Epithelial cell of proximal tubule (primary cell): ENCODE data around the gene PIK3R1. TPM values are rescaled to one million over a fixed set of nuclear protein-coding genes. Genes with fewer than 3 reads are reported as not detected.
"Not testable (repeated sequence)": the region's sequence is repeated elsewhere in the genome, so short reads cannot be mapped to it uniquely, and the experiment has no call there.

ENCODE experiments used
- DNase-seq: peaks from one replicate; pipeline ENCODE4 v3.0.0-alpha.2; 2011; ENCODE audit warnings: low read depth
- H3K4me3 ChIP-seq: 2 replicates; pipeline ENCODE4 v1.5.1; 2011; ENCODE audit warnings: low read depth, mild to moderate bottlenecking, low read length
- total RNA-seq: library from RNA; depleted of rRNA; stranded (reverse); fragments of >200 nt; gene quantifications from 2 replicates; pipeline ENCODE4 v1.2.3, GENCODE V29; 2015
- TF ChIP-seq, protein P1 (sequence below): conservative IDR thresholded peaks from 2 replicates; pipeline ENCODE4 v1.5.1; 2012; ENCODE audit warnings: low read depth, mild to moderate bottlenecking, low read length

Gene PIK3R1
- total RNA-seq, 1 donor from 2014 or later: 5.9 TPM

DNA sequence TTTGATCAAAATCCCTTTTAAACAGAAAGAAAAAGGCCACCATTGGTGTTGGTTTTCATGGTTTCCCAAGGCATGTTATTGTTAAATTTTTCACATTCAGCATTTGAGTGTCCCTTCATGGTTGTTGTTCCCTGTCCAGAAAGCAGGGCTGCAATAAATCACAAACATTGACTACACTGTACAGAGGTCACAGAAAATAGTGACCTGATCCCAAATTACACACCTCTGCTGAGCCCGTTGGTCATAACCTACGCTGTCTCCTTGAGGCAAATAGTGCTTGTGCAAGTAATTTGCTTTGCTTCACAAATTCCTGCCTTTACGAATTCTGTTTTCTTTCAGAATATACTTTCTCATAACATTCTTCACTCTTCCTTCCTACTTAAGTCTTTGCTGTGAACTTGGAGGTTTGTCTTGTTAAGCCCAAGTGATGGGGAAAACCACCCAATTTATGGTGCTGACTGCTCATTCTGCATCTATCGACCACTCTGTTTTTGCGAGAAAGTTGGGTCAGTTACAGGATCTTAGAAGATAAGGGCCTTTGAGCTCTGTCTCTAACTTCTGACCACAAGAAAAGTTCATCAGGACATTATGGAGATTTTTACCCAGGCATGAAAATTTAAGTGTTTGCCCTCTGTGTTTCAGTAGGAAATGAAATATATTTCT lies 16.0 kb downstream of the PIK3R1 start:
- H3K4me3 ChIP-seq: no peak overlapping the region
- DNase-seq: no peak
- TF ChIP-seq, protein P1, sequence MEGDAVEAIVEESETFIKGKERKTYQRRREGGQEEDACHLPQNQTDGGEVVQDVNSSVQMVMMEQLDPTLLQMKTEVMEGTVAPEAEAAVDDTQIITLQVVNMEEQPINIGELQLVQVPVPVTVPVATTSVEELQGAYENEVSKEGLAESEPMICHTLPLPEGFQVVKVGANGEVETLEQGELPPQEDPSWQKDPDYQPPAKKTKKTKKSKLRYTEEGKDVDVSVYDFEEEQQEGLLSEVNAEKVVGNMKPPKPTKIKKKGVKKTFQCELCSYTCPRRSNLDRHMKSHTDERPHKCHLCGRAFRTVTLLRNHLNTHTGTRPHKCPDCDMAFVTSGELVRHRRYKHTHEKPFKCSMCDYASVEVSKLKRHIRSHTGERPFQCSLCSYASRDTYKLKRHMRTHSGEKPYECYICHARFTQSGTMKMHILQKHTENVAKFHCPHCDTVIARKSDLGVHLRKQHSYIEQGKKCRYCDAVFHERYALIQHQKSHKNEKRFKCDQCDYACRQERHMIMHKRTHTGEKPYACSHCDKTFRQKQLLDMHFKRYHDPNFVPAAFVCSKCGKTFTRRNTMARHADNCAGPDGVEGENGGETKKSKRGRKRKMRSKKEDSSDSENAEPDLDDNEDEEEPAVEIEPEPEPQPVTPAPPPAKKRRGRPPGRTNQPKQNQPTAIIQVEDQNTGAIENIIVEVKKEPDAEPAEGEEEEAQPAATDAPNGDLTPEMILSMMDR: no peak

DNA sequence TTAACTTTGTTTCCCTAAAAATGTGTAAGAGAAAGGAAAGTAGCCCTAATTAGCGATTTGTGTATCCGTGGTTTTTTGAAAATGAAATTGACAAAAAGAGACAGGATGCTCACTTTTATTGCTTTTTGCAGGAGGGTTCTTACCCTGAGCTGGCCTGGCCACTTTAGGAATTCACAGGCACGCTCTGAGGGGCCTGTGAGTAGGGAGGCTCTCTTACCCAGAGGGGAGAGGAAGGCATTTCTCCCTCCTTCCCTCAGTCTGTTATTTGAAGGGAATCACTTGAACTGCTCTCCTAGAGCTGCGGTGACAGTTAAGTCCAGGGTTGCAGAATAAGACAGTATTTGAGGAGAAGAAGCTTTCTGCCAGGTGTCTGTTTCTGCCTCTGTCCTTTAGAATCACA lies 16.7 kb downstream of the PIK3R1 start:
- no peak overlapping the region for H3K4me3 ChIP-seq
- DNase-seq: no peak
- TF ChIP-seq, protein P1: no peak

DNA sequence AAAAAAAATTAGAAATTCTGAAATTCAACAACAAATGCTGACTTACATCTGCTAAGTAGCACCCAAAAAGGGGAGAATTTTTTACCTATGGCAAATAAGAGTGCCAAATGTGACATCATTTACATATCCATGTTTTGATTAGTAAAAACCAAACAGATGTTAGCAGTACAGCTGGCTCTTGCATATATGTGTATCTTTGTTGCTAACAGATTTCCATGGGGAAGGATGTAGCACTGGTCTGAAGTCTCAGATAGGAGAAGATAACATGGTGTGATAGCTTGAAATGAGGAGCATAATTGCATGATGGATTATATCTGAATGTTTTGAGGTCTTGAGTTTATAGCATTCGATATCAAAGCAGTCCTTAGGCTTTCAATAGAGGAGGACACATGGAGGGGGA lies 17.5 kb downstream of the PIK3R1 start:
- DNase-seq: no peak
- TF ChIP-seq, protein P1: no peak
- no peak overlapping the region for H3K4me3 ChIP-seq

DNA sequence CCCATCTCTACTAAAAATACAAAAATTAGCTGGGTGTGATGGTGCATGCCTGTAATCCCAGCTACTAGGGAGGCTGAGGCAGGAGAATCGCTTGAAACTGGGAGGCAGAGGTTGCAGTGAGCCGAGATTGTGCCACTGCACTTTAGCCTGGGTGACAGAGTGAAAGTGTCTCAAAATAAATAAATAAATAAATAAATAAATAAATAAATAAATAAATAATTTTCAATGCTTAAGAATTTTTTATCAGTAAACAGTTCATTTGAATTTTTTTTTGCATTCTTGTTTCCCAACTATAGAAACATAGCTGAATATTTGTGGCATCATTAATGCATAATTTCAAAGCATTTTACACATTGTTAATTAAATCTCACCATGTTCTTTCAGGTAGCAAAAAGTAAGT lies 19.7 kb downstream of the PIK3R1 start:
- DNase-seq, H3K4me3 ChIP-seq: not testable (repeated sequence)

DNA sequence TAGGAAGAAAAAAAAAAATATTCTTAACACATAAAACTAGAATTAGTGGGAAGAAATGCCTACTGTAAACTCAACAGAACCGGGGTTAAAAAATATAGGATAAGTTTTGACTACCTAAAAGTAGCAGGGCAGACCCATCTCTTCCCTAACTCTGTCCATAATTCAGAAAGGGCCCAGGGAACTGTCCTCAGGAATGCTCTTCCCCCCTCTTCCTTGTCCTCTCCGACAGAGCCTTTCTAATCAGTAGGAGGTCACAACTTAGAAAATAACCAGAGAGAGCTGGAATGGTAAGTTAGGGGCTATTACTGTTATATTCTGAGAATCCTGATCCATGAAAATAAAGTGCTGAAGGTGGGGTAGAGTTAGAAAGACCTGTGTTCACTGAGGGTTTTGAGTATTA lies 22.2 kb downstream of the PIK3R1 start:
- no peak for DNase-seq
- no peak overlapping the region for H3K4me3 ChIP-seq
- TF ChIP-seq, protein P1: no peak

DNA sequence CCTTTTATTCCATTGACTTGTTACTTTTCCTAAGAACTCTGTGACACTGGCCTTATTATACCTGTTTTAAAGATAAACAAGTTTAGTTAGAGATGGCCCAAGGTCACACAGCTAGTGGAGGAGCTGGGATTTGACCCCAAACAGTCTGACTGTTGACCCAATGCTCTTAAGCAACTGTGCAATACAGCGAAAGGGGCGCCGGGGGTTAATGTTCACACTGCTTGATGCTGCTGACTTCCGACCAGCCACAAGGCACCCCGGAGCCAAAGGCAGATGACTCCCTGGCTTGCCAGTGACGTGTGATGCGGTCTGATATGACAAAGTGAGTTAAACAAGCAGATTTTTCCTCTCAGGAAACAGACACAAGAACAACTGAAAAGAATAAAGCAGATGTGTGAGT lies 23.9 kb downstream of the PIK3R1 start:
- DNase-seq: no peak
- TF ChIP-seq, protein P1: no peak
- peak overlapping the region; percentile 19 for H3K4me3 ChIP-seq

DNA sequence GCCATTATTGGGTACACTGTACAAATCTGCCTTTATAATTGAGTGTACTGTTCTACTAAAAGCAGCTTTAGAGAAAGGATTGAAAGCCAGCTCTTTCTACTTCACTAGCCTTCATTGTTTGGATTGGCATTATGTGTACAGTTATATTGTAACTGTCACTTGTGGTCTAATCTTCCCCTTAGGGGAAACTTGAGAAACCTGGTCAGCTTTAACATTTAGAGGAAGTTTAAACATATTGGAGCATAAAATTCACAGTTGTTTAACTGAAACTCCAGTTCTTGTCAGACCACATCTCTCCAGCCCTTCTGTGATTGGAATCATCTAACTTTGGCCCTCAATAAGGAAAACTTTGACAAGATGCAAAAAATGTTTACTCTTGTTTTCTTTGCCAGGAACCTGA lies 24.6 kb downstream of the PIK3R1 start:
- peak overlapping the region; percentile 2 for H3K4me3 ChIP-seq
- no peak for DNase-seq
- TF ChIP-seq, protein P1: no peak
